IPS-18c (cell line): ENCODE measurements around the gene SYNDIG1.

Source experiments
- H3K4me3 ChIP-seq: 2 replicates; pipeline ENCODE4 v1.7.0; 2013; ENCODE audit warnings: low read depth, mild to moderate bottlenecking, low read length, moderate library complexity; ENCODE audit not compliant: insufficient read depth
- H3K9me3 ChIP-seq: one replicate; pipeline ENCODE4 v1.6.1; 2013; ENCODE audit warnings: mild to moderate bottlenecking, low read length, moderate library complexity; ENCODE audit not compliant: control insufficient read depth, insufficient read depth

SYNDIG1 gene

GRCh38 chr20:24443436-24443835 is 26.0 kb upstream of the SYNDIG1 start:
- Histone ChIP-seq H3K9me3 (no peaks in the 10 kb centered on the region), H3K4me3 (no peak overlapping the region)

GRCh38 chr20:24444526-24445190 is 24.8 kb upstream of the SYNDIG1 start:
- no peaks in the 10 kb centered on the region for H3K9me3 ChIP-seq
- no peak overlapping the region for H3K4me3 ChIP-seq

DNA sequence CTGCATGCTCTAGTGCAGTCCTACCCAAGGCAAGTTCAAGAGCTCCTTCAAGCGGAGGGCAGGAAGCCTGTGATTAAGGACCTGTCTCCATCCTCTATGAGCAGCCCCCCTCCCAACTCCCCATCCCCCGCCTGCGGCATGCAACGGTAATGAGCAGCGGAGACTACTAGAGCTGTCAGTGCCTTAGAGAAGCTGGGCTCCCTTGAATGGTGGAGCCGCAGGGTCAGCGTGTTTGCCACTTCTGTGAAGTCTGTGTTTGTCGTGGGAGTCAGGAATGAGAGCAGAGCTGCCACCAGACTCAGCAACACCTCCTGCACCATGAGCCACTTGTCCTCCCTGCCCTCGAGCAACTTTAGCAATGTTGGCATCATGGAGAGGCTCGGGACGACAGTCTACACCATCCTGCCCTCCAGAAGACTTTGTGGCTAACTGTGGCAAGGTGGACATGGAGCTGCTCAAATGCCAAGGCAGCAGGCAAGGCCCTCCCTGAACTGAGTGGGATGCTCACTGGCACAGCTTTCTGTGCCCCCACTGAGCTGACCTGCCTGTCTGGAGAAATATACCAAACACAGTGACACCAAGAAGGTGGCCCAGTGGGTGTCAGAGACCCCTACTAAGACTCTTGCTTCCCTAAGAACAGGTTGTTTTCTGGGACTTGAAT is 23.8 kb upstream of the SYNDIG1 start:
- no peaks in the 10 kb centered on the region for H3K9me3 ChIP-seq
- H3K4me3 ChIP-seq: no peak overlapping the region

DNA sequence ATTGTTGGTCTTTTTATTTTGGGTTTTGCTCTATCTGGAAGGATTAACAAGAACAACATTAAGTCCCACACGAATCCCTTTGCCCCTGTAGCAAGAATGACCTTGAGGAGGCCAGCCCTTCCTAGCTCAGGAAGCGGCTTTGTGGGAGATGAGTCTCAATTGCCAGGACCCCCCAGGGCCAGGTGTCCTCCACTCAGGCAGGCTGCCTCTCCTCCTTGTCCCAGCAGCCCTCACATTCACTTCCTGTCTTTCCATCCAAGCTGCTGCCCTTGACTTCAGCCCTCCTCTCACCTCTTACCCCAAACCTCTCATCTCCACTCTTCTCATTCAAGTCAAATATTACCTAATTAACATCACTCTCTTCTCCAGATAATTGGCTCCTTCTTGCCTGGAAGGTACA is 22.6 kb upstream of the SYNDIG1 start:
- H3K9me3 ChIP-seq: no peaks in the 10 kb centered on the region
- H3K4me3 ChIP-seq: no peak overlapping the region

DNA sequence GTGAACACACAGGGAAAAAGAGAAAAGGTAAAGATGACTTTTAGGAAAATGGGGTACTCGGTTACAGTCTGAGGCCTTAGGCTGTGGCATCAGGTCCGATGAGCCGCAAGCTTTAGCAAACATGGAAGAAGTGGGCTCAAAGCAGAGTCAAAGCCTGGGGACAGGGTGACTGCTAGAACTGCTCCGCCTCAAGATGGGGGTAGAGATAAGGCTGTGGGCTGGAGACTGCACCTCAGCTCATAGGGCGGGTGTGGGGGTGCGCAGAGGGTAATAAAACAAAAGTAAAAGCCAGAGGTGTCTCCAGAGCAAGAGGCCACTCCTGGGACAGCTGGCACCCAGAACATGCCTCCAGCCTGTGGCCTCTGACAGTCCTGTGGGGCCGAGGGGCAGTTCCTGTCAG is 21.3 kb upstream of the SYNDIG1 start:
- Histone ChIP-seq H3K9me3 (no peaks in the 10 kb centered on the region), H3K4me3 (no peak overlapping the region)

DNA sequence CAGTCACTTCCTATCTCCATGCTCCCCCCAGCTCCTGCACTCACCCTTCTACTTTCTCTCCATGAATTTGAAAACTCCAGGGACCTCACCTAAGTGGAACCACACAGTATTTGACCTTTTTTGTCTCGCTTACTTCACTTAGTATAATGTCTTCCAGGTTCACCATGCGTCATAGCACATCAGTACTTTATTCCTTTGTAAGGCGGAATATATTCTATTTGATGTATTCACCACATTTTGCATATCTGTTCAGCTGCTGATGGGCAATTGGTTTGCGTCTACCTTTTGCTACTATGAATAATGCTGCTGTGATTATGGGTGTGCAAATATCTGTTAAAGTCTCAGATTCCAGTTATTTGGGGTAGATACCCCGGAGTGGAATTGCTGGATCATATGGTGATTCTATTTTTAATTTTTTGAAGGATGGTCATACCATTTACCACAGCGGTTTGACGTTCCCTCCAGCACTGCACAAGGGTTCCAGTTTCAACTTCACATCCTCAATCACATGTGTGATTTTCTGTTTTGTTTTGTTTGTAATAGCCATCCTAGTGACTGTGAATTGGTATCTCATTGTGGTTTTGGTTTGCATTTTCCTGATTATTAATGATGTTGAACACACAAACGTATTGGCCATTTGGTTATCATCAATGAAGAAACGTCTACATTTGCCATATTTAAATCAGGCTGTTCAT is 20.3 kb upstream of the SYNDIG1 start:
- Histone ChIP-seq H3K4me3 (no peak overlapping the region), H3K9me3 (no peaks in the 10 kb centered on the region)

- Histone ChIP-seq H3K9me3 (no peaks in the 10 kb centered on the region), H3K4me3 (no peak overlapping the region)
Measured at GRCh38 chr20:24450177-24450576, 19.3 kb upstream of the SYNDIG1 start.

DNA sequence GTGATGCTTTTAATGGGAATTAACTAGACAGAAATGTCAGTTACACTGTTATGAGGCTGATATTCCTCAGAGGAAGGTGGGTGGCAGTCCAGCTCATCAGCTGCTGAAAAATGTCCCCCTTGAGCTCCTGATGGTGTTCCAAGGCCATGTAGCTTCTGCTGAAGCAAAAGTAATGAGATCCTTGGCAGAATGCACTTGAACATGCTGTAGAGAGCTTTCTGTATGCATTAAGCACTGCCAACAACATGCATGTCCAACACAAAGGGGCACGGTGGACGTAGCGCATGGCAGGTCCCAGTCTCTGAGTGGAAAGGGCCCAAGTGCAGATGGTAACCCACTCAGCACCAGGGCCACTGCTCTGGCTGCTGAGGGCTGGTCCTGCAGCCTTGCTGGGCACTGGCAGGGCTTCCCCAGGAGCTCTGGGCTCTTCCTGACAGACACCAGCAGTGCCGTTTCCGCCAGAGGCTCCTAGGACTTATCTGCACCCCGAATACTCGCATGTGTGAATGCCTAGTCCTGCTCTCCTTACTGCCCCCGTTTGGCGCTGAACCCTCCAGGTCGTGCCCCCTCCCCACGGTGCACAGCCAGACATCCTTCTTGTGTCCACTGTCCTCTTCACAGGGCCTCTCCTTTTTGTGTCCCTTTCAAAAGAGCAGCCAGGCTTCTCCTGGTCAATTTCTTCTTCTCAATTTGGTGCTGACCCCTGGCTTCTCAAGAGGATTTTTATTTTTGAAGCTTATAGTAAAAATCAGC is 18.6 kb upstream of the SYNDIG1 start:
- Histone ChIP-seq H3K4me3 (no peak overlapping the region), H3K9me3 (no peaks in the 10 kb centered on the region)

- H3K9me3 ChIP-seq: no peaks in the 10 kb centered on the region
- H3K4me3 ChIP-seq: no peak overlapping the region
Measured at GRCh38 chr20:24451428-24451827, 18.0 kb upstream of the SYNDIG1 start.

DNA sequence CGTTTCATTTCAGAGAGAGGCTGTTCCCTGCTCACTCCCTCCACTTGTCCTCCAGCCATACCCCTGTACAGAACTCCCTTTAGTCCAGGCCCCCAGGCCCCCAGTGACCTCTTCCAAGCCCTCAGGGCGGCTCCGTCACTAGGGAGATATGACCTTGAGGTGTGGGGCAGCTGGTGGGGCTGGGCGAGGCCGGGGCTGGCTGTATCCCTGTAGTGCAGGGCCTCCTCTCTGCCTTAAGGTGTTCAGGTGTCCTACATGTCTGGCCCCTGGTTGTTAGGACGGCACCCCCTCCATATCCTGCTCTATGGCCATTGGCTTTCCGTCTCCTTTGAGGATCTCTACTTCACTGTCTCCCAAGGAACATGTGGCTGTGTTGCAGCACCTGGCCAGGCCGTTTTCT is 17.4 kb upstream of the SYNDIG1 start:
- no peak overlapping the region for H3K4me3 ChIP-seq

DNA sequence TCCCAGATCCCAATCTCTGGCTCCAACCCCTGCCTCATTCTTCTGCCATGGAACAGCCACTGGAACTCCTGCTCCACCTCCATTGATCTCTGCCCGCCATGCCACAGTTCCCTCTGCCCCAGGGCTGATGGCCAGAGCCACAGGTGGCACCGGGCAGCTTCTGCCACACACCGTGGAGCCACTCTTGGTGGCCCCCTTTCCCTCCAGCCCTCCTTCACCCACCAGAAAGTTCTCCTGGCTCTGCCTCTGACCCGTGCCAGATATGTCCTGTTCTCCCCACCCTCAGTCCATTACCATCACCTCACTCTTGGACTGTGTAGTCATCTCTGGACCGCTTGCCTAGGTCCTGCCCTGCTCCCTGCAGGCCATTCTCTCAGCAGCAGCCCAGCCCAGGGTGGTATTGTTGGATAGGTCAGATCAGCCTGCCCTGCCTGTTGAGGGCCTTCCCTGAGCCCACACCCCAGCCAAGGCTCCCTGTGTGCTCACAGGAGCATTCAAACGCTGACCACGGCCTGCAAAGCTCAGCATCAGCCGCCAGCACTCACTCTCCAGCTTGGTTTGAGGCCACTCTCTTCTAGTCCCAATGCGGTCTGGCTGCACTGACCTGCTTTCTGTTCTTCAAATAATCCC is 16.8 kb upstream of the SYNDIG1 start:
- Histone ChIP-seq H3K4me3 (no peak overlapping the region), H3K9me3 (no peaks in the 10 kb centered on the region)

More for the DNA sequence above, 17.4 kb upstream of the SYNDIG1 start:
- no peaks in the 10 kb centered on the region for H3K9me3 ChIP-seq

- H3K4me3 ChIP-seq: no peak overlapping the region
- no peaks in the 10 kb centered on the region for H3K9me3 ChIP-seq
Measured at GRCh38 chr20:24453869-24454268, 15.6 kb upstream of the SYNDIG1 start.

- Histone ChIP-seq H3K9me3 (no peaks in the 10 kb centered on the region), H3K4me3 (no peak overlapping the region)
Measured at GRCh38 chr20:24455081-24455480, 14.3 kb upstream of the SYNDIG1 start.

- no peaks in the 10 kb centered on the region for H3K9me3 ChIP-seq
- no peak overlapping the region for H3K4me3 ChIP-seq
Measured at GRCh38 chr20:24456398-24456781, 13.0 kb upstream of the SYNDIG1 start.

DNA sequence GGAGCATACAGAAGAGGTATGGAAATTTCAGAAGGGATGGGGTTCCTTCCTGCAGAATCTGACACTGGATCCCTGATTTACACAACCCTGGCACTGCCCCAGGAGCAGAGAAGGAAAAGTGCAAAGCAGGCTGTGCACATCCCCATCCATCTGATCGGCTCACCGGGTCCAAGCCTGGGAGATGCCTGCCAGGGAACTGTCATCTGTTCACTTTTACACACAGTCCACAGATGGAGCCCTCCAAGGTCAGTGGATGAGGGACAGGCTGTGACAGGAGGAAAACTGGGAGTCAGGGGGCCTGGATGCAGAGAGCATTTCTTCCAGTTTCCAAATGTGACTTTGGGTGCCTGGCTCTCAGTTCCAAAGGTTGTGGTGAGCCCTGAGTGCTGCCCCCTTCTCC is 11.0 kb upstream of the SYNDIG1 start:
- no peaks in the 10 kb centered on the region for H3K9me3 ChIP-seq
- H3K4me3 ChIP-seq: no peak overlapping the region

DNA sequence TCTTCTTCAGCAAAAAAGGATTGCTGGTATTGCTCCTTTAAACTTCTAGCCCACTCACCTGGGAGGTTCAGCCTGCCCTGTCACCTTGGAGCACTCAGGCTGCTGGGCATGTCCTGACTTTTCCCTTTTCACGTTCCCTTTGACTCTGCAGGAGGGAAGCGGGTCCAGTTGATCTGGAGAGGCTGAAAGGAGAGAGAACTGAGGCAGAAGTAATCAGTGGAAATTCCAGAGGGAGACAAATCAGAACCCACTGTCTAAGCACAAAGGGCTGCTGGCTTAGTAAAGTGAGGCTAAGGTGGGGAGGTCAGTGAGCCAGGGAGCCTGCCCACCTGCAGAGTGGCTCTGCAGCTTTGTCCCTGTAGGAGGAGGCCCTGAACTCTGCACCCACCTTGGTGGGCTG is 9.7 kb upstream of the SYNDIG1 start:
- Histone ChIP-seq H3K4me3 (no peak overlapping the region), H3K9me3 (no peaks in the 10 kb centered on the region)

- Histone ChIP-seq H3K4me3 (no peak overlapping the region), H3K9me3 (no peaks in the 10 kb centered on the region)
Measured at GRCh38 chr20:24460712-24461111, 8.7 kb upstream of the SYNDIG1 start.
